GM21529 (cell line): ENCODE results near the gene NUDCD3.

Experiments used
- ATAC-seq: cut with Tn5 transposase; IDR thresholded peaks from one replicate; pipeline ENCODE4 v1.9.1; 2021; ENCODE audit not compliant: unreplicated experiment

The NUDCD3 gene

GRCh38 chr7:44490351-44491200 lies at the start of gene NUDCD3:
TSS of gene NUDCD3 (minus strand) at chr7:44490658. CDS start at chr7:44490600, 58 bp downstream.
- ATAC-seq: peak; percentile 92

- ATAC-seq: no peak
Measured at GRCh38 chr7:44539669-44540506, 49.4 kb upstream of the NUDCD3 start.

GRCh38 chr7:44538798-44539668 lies 48.6 kb upstream of the NUDCD3 start:
- ATAC-seq: no peak

- no peak for ATAC-seq
Measured at GRCh38 chr7:44538093-44538797, 47.8 kb upstream of the NUDCD3 start.

GRCh38 chr7:44537442-44537841 lies 47.0 kb upstream of the NUDCD3 start:
- no peak for ATAC-seq

- ATAC-seq: no peak
Measured at GRCh38 chr7:44536090-44536489, 45.6 kb upstream of the NUDCD3 start.

- no peak for ATAC-seq
Measured at GRCh38 chr7:44535348-44536064, 45.0 kb upstream of the NUDCD3 start.

GRCh38 chr7:44534501-44534900 lies 44.0 kb upstream of the NUDCD3 start:
- peak; percentile 52 for ATAC-seq

GRCh38 chr7:44534087-44534486 lies 43.6 kb upstream of the NUDCD3 start:
- no peak for ATAC-seq

GRCh38 chr7:44533301-44534055 lies 43.0 kb upstream of the NUDCD3 start:
- ATAC-seq: no peak

- no peak for ATAC-seq
Measured at GRCh38 chr7:44531421-44532380, 41.2 kb upstream of the NUDCD3 start.

- no peak for ATAC-seq
Measured at GRCh38 chr7:44530990-44531389, 40.5 kb upstream of the NUDCD3 start.

GRCh38 chr7:44524811-44525388 lies 34.4 kb upstream of the NUDCD3 start:
- no peak for ATAC-seq

GRCh38 chr7:44522315-44522714 lies 31.9 kb upstream of the NUDCD3 start:
- no peak for ATAC-seq

- no peak for ATAC-seq
Measured at GRCh38 chr7:44521347-44522095, 31.1 kb upstream of the NUDCD3 start.

GRCh38 chr7:44520574-44520973 lies 30.1 kb upstream of the NUDCD3 start:
- ATAC-seq: no peak

- ATAC-seq: no peak
Measured at GRCh38 chr7:44519546-44519945, 29.1 kb upstream of the NUDCD3 start.
